GM10266 (cell line): ENCODE results near the gene EEF1E1.

Source experiments
- DNase-seq: peaks from one replicate; pipeline ENCODE4 v3.0.0; 2012; ENCODE audit errors: extremely low spot score
- TF ChIP-seq, protein P1 (sequence below): IDR thresholded peaks from 2 replicates; pipeline ENCODE4 v1.5.1; 2012; ENCODE audit warnings: mild to moderate bottlenecking, low read depth; ENCODE audit not compliant: control insufficient read depth, insufficient read depth; ENCODE audit errors: missing control alignments

Gene EEF1E1

DNA sequence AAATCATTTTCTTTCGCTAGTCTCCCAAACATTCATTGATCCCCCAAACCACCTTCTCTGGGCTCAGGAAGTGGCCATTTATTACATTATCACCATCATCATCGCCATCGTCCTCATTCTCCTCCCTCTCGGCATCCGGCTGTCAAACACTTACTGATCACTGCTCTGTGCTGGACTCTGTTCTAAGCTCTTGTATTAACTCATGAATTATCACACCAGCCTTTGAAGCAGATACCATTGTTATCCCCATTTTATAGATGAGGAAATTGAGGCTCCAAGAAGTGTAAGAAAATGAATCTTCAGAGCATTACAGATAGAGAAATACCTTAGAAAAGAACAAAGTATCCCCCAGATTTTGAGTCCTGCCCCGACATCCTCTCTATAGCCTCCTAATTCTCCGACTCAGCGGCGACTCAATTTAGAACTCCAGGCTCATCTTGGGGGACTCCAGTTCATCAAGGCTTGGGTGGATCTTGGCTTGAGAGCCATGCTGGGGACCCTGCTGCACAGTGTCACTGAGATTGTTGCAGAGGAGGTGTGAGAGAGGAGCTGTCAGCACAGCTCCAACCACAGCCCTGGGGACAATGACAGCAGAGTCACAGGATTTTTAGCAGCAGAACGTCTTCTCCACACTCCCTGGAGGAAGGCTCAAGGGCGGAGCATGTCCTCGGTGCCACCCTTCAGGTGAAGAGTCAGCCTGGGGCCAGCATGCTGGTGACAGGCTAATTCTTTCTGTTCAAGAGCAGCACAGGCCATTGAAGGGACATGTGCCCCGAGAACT, 6.6 kb upstream of the EEF1E1 start:
- no peak for DNase-seq
- TF ChIP-seq, protein P1, sequence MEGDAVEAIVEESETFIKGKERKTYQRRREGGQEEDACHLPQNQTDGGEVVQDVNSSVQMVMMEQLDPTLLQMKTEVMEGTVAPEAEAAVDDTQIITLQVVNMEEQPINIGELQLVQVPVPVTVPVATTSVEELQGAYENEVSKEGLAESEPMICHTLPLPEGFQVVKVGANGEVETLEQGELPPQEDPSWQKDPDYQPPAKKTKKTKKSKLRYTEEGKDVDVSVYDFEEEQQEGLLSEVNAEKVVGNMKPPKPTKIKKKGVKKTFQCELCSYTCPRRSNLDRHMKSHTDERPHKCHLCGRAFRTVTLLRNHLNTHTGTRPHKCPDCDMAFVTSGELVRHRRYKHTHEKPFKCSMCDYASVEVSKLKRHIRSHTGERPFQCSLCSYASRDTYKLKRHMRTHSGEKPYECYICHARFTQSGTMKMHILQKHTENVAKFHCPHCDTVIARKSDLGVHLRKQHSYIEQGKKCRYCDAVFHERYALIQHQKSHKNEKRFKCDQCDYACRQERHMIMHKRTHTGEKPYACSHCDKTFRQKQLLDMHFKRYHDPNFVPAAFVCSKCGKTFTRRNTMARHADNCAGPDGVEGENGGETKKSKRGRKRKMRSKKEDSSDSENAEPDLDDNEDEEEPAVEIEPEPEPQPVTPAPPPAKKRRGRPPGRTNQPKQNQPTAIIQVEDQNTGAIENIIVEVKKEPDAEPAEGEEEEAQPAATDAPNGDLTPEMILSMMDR: no peak

DNA sequence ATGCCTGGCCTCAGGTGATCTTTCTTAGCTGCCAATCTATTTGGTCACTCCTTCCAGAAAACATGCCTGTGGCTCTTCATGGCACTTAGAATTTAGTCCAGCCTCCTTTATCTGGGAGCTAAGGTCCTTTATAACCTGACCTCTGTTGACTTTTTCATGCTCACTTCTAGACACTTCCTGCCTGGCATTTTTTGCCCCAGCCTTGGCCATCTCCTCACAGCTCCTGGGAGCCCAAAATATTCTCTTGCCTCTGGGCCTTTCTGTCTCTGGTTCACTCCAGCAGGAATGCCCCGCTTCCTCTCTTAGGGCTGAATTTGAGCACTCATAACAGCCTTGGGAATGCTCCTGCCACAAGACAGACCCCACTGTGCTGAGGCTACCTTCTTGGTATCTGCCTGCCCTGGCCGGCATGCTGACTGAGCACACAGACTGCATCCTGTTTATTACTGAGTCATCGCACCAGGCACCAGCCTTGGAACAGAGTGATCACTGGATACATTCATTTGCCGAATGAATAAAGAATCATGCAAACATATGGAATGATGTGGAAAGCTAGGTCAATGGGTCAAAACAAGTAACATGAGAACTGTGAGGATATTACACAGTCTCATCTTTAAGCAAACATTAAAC, 5.8 kb upstream of the EEF1E1 start:
- TF ChIP-seq, protein P1: no peak
- no peak for DNase-seq

DNA sequence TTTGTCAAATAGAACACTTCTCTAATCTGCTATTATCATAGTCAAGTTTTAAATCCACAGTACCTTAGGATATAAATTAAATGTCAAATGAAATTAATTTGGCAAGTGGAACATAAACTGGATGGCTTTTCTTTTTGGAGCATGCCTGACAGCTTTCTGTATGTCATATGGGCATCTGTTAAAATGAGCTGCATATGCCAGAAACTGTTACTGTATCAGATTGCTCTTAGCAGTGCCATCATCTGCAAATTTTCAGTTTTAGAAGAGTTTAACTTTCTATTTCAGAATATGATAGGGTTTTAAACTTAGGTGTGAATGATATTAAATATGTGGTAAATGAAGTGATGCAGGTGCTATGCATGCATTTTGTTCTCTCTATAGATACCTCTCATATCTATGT, 3.4 kb upstream of the EEF1E1 start:
- no peak for DNase-seq
- TF ChIP-seq, protein P1: no peak

DNA sequence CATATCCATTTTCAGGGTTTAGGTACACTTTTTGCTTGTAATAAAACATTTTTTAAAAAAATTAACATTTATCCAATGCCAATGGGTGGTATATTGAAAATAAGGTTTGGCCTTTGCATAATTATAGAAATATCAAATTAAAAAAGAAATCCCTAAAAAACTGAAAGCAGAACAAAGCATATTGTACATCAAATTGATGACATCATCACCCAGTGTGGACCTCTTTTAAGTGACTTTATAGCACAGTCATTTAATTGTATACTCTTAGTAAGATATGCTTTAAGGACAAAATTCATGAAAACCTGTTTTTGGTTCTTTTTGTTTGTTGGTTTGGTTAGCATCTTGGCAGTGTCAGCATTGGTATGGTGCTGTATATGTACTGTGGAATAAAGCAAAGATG, 1.4 kb upstream of the EEF1E1 start:
- TF ChIP-seq, protein P1: no peak
- DNase-seq: no peak

DNA sequence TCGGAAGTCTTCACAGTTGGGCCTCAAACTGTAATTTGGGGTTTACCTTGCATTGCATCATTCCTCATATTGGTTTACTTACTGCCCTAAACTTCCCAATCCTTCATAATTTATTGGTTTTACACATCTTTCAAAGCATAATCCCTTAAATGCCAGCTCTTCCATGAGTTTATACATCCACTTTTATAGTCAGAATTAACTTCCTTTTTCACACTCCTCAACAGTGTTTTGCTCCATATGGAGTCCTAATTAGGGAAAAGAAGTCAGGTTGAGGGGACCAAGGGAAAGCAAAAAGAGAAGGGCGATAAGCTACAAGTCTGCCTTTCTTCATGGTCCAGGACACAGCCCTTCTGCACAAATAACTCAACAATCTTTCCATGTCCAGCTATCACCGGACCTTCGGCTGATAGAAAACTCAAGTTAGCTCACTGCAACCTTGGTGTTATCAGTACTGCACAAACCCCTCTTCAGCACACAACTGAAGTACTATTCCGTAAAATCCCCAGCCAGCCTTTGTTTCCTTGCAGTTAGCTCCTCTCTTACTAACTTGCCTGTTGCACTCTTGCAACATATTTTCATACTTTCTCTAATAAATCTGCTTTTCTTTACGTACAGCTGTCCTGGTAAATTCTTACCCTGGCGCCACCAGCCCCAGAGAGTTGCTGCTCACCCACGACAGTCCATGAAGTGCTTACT, 2.0 kb downstream of the EEF1E1 start:
- DNase-seq: no peak
- TF ChIP-seq, protein P1: no peak

DNA sequence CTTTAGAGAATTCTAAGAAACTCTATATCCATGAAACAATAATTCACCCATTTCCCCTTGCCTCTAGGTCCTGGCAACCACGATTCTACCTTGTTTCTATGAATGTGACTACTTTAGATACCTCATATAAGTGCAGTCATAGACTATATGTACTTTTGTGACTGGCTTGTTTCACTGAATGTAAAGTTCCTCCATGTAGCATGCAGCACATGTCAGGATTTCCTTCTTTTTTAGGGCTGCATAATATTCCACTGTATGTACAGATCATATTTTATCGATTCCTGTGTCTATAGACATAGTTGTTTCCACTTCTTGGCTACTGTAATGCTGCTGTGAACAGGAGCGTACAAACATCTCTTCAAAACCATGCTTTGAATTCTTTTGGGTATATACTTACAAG, 11.7 kb downstream of the EEF1E1 start:
- TF ChIP-seq, protein P1: no peak
- no peak for DNase-seq
